ENCODE measurements around the gene ZDHHC18. TPM values are rescaled to one million over a fixed set of nuclear protein-coding genes. Genes with fewer than 3 reads are reported as not detected.
"Not testable (repeated sequence)": the region's sequence is repeated elsewhere in the genome, so short reads cannot be mapped to it uniquely, and the experiment has no call there.

Gene ZDHHC18
- polyA plus RNA-seq, 6 donors from 2014 or later, result 2.2 to 7.9 (median 2.4) TPM

- Mint-ChIP-seq H3K36me3 (peaks cover 14 to 23% of the 10 kb centered on the region in 2 donors), H3K27ac (no peak overlapping the region), H3K4me1 (peaks cover 3 to 16% (median 9%) of the 10 kb centered on the region in 3 donors), H3K27me3 (no peaks in the 10 kb centered on the region), H3K4me3 (no peak overlapping the region), H3K9me3 (no peaks in the 10 kb centered on the region)
- DNase-seq (no peak), ATAC-seq (ENCODE audit: low read depth in 2 of 2) (no peak)
Measured at GRCh38 chr1:26797627-26798026, 28.9 kb upstream of the ZDHHC18 start.

- peaks cover 4 to 6% of the 10 kb centered on the region in 2 donors for H3K36me3 Mint-ChIP-seq
- ATAC-seq (ENCODE audit: low read depth in 2 of 2) (no peak), DNase-seq (no peak)
- H3K4me1 Mint-ChIP-seq, result peaks cover 0 to 9% (median 3%) of the 10 kb centered on the region in 3 donors
- peak overlapping the region in 3 of 6 donors; percentile 47 to 77 (median 57) for H3K27ac Mint-ChIP-seq
- no peaks in the 10 kb centered on the region for H3K27me3 Mint-ChIP-seq
- H3K9me3 Mint-ChIP-seq, result no peaks in the 10 kb centered on the region
- no peak overlapping the region for H3K4me3 Mint-ChIP-seq
Measured at GRCh38 chr1:26799479-26800142, 26.9 kb upstream of the ZDHHC18 start.

- H3K4me3 Mint-ChIP-seq; DNase-seq; H3K27ac Mint-ChIP-seq; H3K36me3 Mint-ChIP-seq; H3K4me1 Mint-ChIP-seq; ATAC-seq (ENCODE audit: low read depth in 2 of 2); H3K9me3 Mint-ChIP-seq; H3K27me3 Mint-ChIP-seq: not testable (repeated sequence)
Measured at GRCh38 chr1:26803932-26804331, 22.6 kb upstream of the ZDHHC18 start.

- peaks cover 0 to 10% (median 9%) of the 10 kb centered on the region in 3 donors for H3K4me1 Mint-ChIP-seq
- H3K36me3 Mint-ChIP-seq, H3K9me3 Mint-ChIP-seq, H3K4me3 Mint-ChIP-seq: not testable (repeated sequence)
- ATAC-seq (ENCODE audit: low read depth in 2 of 2) (peak; percentile 88 to 92), DNase-seq (peak; percentile 76)
- peak overlapping the region in 5 of 6 donors; percentile 72 to 95 (median 86) for H3K27ac Mint-ChIP-seq
- H3K27me3 Mint-ChIP-seq, result peaks cover 0 to 22% (median 21%) of the 10 kb centered on the region in 3 donors
Measured at GRCh38 chr1:26810105-26810504, 16.4 kb upstream of the ZDHHC18 start.

GRCh38 chr1:26811057-26811456, 15.4 kb upstream of the ZDHHC18 start:
- H3K36me3 Mint-ChIP-seq, result no peaks in the 10 kb centered on the region
- peak overlapping the region in 4 of 6 donors; percentile 7 to 75 (median 54) for H3K27ac Mint-ChIP-seq
- peaks cover 0 to 9% (median 6%) of the 10 kb centered on the region in 3 donors for H3K4me1 Mint-ChIP-seq
- H3K9me3 Mint-ChIP-seq, result no peaks in the 10 kb centered on the region
- no peak for DNase-seq
- H3K27me3 Mint-ChIP-seq, result peaks cover 5 to 26% (median 23%) of the 10 kb centered on the region in 3 donors
- no peak overlapping the region for H3K4me3 Mint-ChIP-seq
- no peak for ATAC-seq (ENCODE audit: low read depth in 2 of 2)

- Mint-ChIP-seq H3K4me3 (no peak overlapping the region), H3K9me3 (no peaks in the 10 kb centered on the region), H3K27me3 (peaks cover 8 to 31% (median 27%) of the 10 kb centered on the region in 3 donors), H3K27ac (no peak overlapping the region), H3K4me1 (peaks cover 0 to 9% (median 6%) of the 10 kb centered on the region in 3 donors), H3K36me3 (no peaks in the 10 kb centered on the region)
- ATAC-seq (ENCODE audit: low read depth in 2 of 2) (no peak), DNase-seq (no peak)
Measured at GRCh38 chr1:26811708-26812107, 14.8 kb upstream of the ZDHHC18 start.

- Mint-ChIP-seq H3K9me3 (no peaks in the 10 kb centered on the region), H3K27ac (no peak overlapping the region)
Measured at GRCh38 chr1:26814377-26814776, 12.1 kb upstream of the ZDHHC18 start.

GRCh38 chr1:26814893-26815292, 11.6 kb upstream of the ZDHHC18 start:
- Mint-ChIP-seq H3K36me3 (no peaks in the 10 kb centered on the region), H3K4me1 (peaks cover 0 to 15% (median 6%) of the 10 kb centered on the region in 3 donors), H3K4me3 (no peak overlapping the region), H3K27me3 (peaks cover 8 to 31% (median 27%) of the 10 kb centered on the region in 3 donors), H3K9me3 (no peaks in the 10 kb centered on the region), H3K27ac (peak overlapping the region in 1 of 6 donors; percentile 76)
- ATAC-seq (ENCODE audit: low read depth in 2 of 2) (no peak), DNase-seq (no peak)

More at GRCh38 chr1:26814377-26814776, 12.1 kb upstream of the ZDHHC18 start:
- Mint-ChIP-seq H3K4me1 (peaks cover 0 to 11% (median 6%) of the 10 kb centered on the region in 3 donors), H3K36me3 (no peaks in the 10 kb centered on the region), H3K27me3 (peaks cover 8 to 31% (median 27%) of the 10 kb centered on the region in 3 donors), H3K4me3 (no peak overlapping the region)
- no peak for ATAC-seq (ENCODE audit: low read depth in 2 of 2)
- DNase-seq, result no peak

- Mint-ChIP-seq H3K9me3 (no peaks in the 10 kb centered on the region), H3K36me3 (no peaks in the 10 kb centered on the region), H3K4me1 (peaks cover 10 to 38% (median 24%) of the 10 kb centered on the region in 3 donors), H3K27me3 (peaks cover 5 to 26% (median 20%) of the 10 kb centered on the region in 3 donors), H3K4me3 (peak overlapping the region; percentile 21 to 86 (median 73)), H3K27ac (peak overlapping the region in 5 of 6 donors; percentile 79 to 93 (median 91))
- ATAC-seq (ENCODE audit: low read depth in 2 of 2) (peak; percentile 97 to 98), DNase-seq (peak; percentile 88)
Measured at GRCh38 chr1:26820784-26821269, 5.7 kb upstream of the ZDHHC18 start.

- Mint-ChIP-seq H3K27me3 (peaks cover 0 to 21% (median 13%) of the 10 kb centered on the region in 3 donors), H3K27ac (peak overlapping the region in 1 of 6 donors; percentile 85), H3K36me3 (no peaks in the 10 kb centered on the region), H3K4me3 (peak overlapping the region in 1 of 8 donors; percentile 2), H3K9me3 (no peaks in the 10 kb centered on the region), H3K4me1 (peaks cover 18 to 53% (median 33%) of the 10 kb centered on the region in 3 donors)
- DNase-seq (no peak), ATAC-seq (ENCODE audit: low read depth in 2 of 2) (no peak)
Measured at GRCh38 chr1:26822737-26823395, 3.6 kb upstream of the ZDHHC18 start.

GRCh38 chr1:26824731-26825130, 1.8 kb upstream of the ZDHHC18 start:
- H3K27me3 Mint-ChIP-seq, result peaks cover 0 to 21% (median 13%) of the 10 kb centered on the region in 3 donors

GRCh38 chr1:26827106-26827604, 667 bp downstream of the ZDHHC18 start:
- H3K36me3 Mint-ChIP-seq, result no peaks in the 10 kb centered on the region
- H3K27me3 Mint-ChIP-seq, result peaks cover 0 to 13% (median 13%) of the 10 kb centered on the region in 3 donors
- peak overlapping the region in 4 of 6 donors; percentile 70 to 94 (median 84) for H3K27ac Mint-ChIP-seq
- no peaks in the 10 kb centered on the region for H3K9me3 Mint-ChIP-seq
- H3K4me3 Mint-ChIP-seq, result peak overlapping the region; percentile 75 to 94 (median 88)
- peaks cover 32 to 52% (median 37%) of the 10 kb centered on the region in 3 donors for H3K4me1 Mint-ChIP-seq
- DNase-seq (no peak), ATAC-seq (ENCODE audit: low read depth in 2 of 2) (no peak)

More at GRCh38 chr1:26824731-26825130, 1.8 kb upstream of the ZDHHC18 start:
- no peaks in the 10 kb centered on the region for H3K36me3 Mint-ChIP-seq
- ATAC-seq (ENCODE audit: low read depth in 2 of 2) (no peak), DNase-seq (no peak)
- peaks cover 29 to 66% (median 51%) of the 10 kb centered on the region in 3 donors for H3K4me1 Mint-ChIP-seq
- no peaks in the 10 kb centered on the region for H3K9me3 Mint-ChIP-seq
- peak overlapping the region in 3 of 8 donors; percentile 85 to 93 (median 88) for H3K4me3 Mint-ChIP-seq
- no peak overlapping the region for H3K27ac Mint-ChIP-seq

GRCh38 chr1:26827663-26828062, 1.2 kb downstream of the ZDHHC18 start:
- H3K4me3 Mint-ChIP-seq, result peak overlapping the region; percentile 75 to 94 (median 88)
- DNase-seq, result no peak
- peak overlapping the region in 4 of 6 donors; percentile 55 to 94 (median 84) for H3K27ac Mint-ChIP-seq
- peaks cover 37 to 57% (median 42%) of the 10 kb centered on the region in 3 donors for H3K4me1 Mint-ChIP-seq
- H3K9me3 Mint-ChIP-seq, result no peaks in the 10 kb centered on the region
- no peaks in the 10 kb centered on the region for H3K36me3 Mint-ChIP-seq
- ATAC-seq (ENCODE audit: low read depth in 2 of 2), result no peak
- peaks cover 0 to 13% (median 12%) of the 10 kb centered on the region in 3 donors for H3K27me3 Mint-ChIP-seq

Data from naive B cell (primary cell).